WTC11 (cell line): ENCODE results near the gene SETDB1. TPM values are rescaled to one million over a fixed set of nuclear protein-coding genes. Genes with fewer than 3 reads are reported as not detected.

Experiments
- ATAC-seq: fragments of 200-7000 bp; cut with Tn5 transposase; 2 replicates; pipeline ENCODE4 v1.10.0; 2021; ENCODE audit warnings: mild to moderate bottlenecking, moderate library complexity
- CTCF ChIA-PET: fragments of 300-600 bp; sonication (Branson Sonifier 250); formaldehyde crosslinking; loops from one replicate; lab custom pipeline; 2021; ENCODE audit warnings: antibody characterized with exemption; lab: Charles Lee
- POLR2A ChIA-PET: fragments of 350-600 bp; sonication (Branson Sonifier 250); formaldehyde crosslinking; loops from one replicate; lab custom pipeline; 2021; ENCODE audit warnings: antibody characterized with exemption; lab: Charles Lee
- DNase-seq: peaks from one replicate; pipeline ENCODE4 v3.0.0; 2021; ENCODE audit warnings: low spot score
- H3K27ac Mint-ChIP-seq: 2 replicates; pipeline ENCODE4 v1.8.0; 2021; ENCODE audit warnings: mixed read lengths
- H3K27me3 Mint-ChIP-seq: 2 replicates; pipeline ENCODE4 v1.8.0; 2021; ENCODE audit warnings: low read depth, mild to moderate bottlenecking, moderate library complexity, mixed read lengths
- H3K36me3 Mint-ChIP-seq: 2 replicates; pipeline ENCODE4 v1.8.0; 2021; ENCODE audit warnings: mixed read lengths
- H3K4me1 Mint-ChIP-seq: 2 replicates; pipeline ENCODE4 v1.8.0; 2022; ENCODE audit warnings: mixed read lengths
- H3K4me3 Mint-ChIP-seq: 2 replicates; pipeline ENCODE4 v1.8.0; 2021; ENCODE audit warnings: mild to moderate bottlenecking, moderate library complexity, mixed read lengths
- H3K9me3 Mint-ChIP-seq: 2 replicates; pipeline ENCODE4 v1.8.0; 2021; ENCODE audit warnings: mixed read lengths
- ATF1 ChIP-seq: sonication (generic); formaldehyde crosslinking; IDR thresholded peaks from 2 replicates; pipeline ENCODE4 v1.8.1; 2023; ENCODE audit warnings: mild to moderate bottlenecking, moderate library complexity, missing genetic modification reagents
- GABPB1 ChIP-seq: sonication (generic); formaldehyde crosslinking; IDR thresholded peaks from 2 replicates; pipeline ENCODE4 v1.8.1; 2023; ENCODE audit warnings: mild to moderate bottlenecking, missing genetic modification reagents
- GRHL2 ChIP-seq: fragments of 250-450 bp; sonication (Bioruptor Pico); IDR thresholded peaks from 2 replicates; pipeline ENCODE4 v1.8.0; 2022; ENCODE audit warnings: mild to moderate bottlenecking, moderate library complexity; ENCODE audit not compliant: insufficient replicate concordance, severe bottlenecking
- GTF2I ChIP-seq: fragments of 250-450 bp; sonication (Bioruptor Pico); conservative IDR thresholded peaks from 2 replicates; pipeline ENCODE4 v1.4.0; 2021; ENCODE audit warnings: mild to moderate bottlenecking
- HMGA2 ChIP-seq: fragments of 250-450 bp; sonication (Bioruptor Pico); IDR thresholded peaks from 2 replicates; pipeline ENCODE4 v1.4.0; 2021; ENCODE audit warnings: mild to moderate bottlenecking, moderate library complexity
- JUN ChIP-seq: sonication (generic); formaldehyde crosslinking; IDR thresholded peaks from 2 replicates; pipeline ENCODE4 v1.8.0; 2023; ENCODE audit warnings: mild to moderate bottlenecking, missing genetic modification reagents
- MAX ChIP-seq: sonication (generic); formaldehyde crosslinking; IDR thresholded peaks from 2 replicates; pipeline ENCODE4 v1.8.0; 2022; ENCODE audit warnings: mild to moderate bottlenecking, missing genetic modification reagents
- MXD4 ChIP-seq: fragments of 250-450 bp; sonication (Bioruptor Pico); IDR thresholded peaks from 2 replicates; pipeline ENCODE4 v1.8.0; 2021; ENCODE audit warnings: mild to moderate bottlenecking, moderate library complexity, borderline replicate concordance
- NR3C1 ChIP-seq: sonication (generic); formaldehyde crosslinking; conservative IDR thresholded peaks from 2 replicates; pipeline ENCODE4 v1.8.1; 2023; ENCODE audit warnings: low read depth, mild to moderate bottlenecking, missing genetic modification reagents
- OVOL2 ChIP-seq: fragments of 250-450 bp; sonication (Bioruptor Pico); IDR thresholded peaks from 2 replicates; pipeline ENCODE4 v1.9.0; 2021; ENCODE audit warnings: mild to moderate bottlenecking, borderline replicate concordance
- PRRX2 ChIP-seq: fragments of 250-450 bp; sonication (Bioruptor Pico); IDR thresholded peaks from 2 replicates; pipeline ENCODE4 v1.8.0; 2021; ENCODE audit warnings: mild to moderate bottlenecking
- SMAD4 ChIP-seq: sonication (generic); formaldehyde crosslinking; IDR thresholded peaks from 2 replicates; pipeline ENCODE4 v1.8.0; 2022; ENCODE audit warnings: mild to moderate bottlenecking, missing genetic modification reagents
- TEAD1 ChIP-seq: sonication (generic); formaldehyde crosslinking; IDR thresholded peaks from 2 replicates; pipeline ENCODE4 v1.8.0; 2022; ENCODE audit warnings: mild to moderate bottlenecking, missing genetic modification reagents
- TP53 ChIP-seq: sonication (generic); formaldehyde crosslinking; IDR thresholded peaks from 2 replicates; pipeline ENCODE4 v1.8.1; 2023; ENCODE audit warnings: mild to moderate bottlenecking, missing genetic modification reagents
- ZNF263 ChIP-seq: sonication (generic); formaldehyde crosslinking; IDR thresholded peaks from 2 replicates; pipeline ENCODE4 v1.8.1; 2022; ENCODE audit warnings: low read depth, mild to moderate bottlenecking, moderate library complexity, missing genetic modification reagents
- total RNA-seq: library from RNA; stranded (reverse); gene quantifications from 3 replicates; pipeline ENCODE4 v1.2.3, GENCODE V29; 2021
- TF ChIP-seq, protein P1 (sequence below): sonication (generic); formaldehyde crosslinking; IDR thresholded peaks from 2 replicates; pipeline ENCODE4 v1.8.0; 2023; ENCODE audit warnings: missing genetic modification reagents, mild to moderate bottlenecking, borderline replicate concordance
- TF ChIP-seq, protein P2 (sequence below): sonication (generic); formaldehyde crosslinking; IDR thresholded peaks from 2 replicates; pipeline ENCODE4 v1.8.1; 2023; ENCODE audit warnings: mild to moderate bottlenecking, missing genetic modification reagents
- TF ChIP-seq, protein P3 (sequence below): sonication (generic); formaldehyde crosslinking; IDR thresholded peaks from 2 replicates; pipeline ENCODE4 v1.8.1; 2022; ENCODE audit warnings: mild to moderate bottlenecking, missing genetic modification reagents, moderate library complexity, borderline replicate concordance
- TF ChIP-seq, protein P4 (sequence below): sonication (generic); formaldehyde crosslinking; IDR thresholded peaks from 2 replicates; pipeline ENCODE4 v1.8.1; 2023; ENCODE audit warnings: mild to moderate bottlenecking, missing genetic modification reagents, moderate library complexity

SETDB1 gene
- total RNA-seq, 1 experiment from 2014 or later = 53.1 TPM

DNA sequence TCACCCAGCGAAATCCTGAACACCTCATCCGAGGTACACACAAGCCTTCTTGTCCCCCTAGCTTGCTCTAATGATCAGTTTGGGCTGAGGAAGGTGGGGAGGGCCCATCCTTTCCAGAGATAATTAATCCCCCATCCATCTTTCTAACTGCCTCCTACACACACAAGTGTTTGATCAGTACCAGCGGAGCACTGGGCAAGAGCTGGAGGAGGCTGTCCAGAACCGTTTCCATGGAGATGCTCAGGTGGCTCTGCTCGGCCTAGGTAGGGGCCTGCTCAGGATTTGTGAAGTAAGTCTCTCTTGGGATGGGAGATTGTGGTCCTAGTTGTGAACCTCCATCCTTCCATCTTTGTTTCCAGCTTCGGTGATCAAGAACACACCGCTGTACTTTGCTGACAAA lies 61.8 kb downstream of the SETDB1 start (continued):
- TF ChIP-seq, protein P1, sequence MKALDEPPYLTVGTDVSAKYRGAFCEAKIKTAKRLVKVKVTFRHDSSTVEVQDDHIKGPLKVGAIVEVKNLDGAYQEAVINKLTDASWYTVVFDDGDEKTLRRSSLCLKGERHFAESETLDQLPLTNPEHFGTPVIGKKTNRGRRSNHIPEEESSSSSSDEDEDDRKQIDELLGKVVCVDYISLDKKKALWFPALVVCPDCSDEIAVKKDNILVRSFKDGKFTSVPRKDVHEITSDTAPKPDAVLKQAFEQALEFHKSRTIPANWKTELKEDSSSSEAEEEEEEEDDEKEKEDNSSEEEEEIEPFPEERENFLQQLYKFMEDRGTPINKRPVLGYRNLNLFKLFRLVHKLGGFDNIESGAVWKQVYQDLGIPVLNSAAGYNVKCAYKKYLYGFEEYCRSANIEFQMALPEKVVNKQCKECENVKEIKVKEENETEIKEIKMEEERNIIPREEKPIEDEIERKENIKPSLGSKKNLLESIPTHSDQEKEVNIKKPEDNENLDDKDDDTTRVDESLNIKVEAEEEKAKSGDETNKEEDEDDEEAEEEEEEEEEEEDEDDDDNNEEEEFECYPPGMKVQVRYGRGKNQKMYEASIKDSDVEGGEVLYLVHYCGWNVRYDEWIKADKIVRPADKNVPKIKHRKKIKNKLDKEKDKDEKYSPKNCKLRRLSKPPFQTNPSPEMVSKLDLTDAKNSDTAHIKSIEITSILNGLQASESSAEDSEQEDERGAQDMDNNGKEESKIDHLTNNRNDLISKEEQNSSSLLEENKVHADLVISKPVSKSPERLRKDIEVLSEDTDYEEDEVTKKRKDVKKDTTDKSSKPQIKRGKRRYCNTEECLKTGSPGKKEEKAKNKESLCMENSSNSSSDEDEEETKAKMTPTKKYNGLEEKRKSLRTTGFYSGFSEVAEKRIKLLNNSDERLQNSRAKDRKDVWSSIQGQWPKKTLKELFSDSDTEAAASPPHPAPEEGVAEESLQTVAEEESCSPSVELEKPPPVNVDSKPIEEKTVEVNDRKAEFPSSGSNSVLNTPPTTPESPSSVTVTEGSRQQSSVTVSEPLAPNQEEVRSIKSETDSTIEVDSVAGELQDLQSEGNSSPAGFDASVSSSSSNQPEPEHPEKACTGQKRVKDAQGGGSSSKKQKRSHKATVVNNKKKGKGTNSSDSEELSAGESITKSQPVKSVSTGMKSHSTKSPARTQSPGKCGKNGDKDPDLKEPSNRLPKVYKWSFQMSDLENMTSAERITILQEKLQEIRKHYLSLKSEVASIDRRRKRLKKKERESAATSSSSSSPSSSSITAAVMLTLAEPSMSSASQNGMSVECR (CRISPR knock-in tag) = no peak
- TF ChIP-seq, protein P2, sequence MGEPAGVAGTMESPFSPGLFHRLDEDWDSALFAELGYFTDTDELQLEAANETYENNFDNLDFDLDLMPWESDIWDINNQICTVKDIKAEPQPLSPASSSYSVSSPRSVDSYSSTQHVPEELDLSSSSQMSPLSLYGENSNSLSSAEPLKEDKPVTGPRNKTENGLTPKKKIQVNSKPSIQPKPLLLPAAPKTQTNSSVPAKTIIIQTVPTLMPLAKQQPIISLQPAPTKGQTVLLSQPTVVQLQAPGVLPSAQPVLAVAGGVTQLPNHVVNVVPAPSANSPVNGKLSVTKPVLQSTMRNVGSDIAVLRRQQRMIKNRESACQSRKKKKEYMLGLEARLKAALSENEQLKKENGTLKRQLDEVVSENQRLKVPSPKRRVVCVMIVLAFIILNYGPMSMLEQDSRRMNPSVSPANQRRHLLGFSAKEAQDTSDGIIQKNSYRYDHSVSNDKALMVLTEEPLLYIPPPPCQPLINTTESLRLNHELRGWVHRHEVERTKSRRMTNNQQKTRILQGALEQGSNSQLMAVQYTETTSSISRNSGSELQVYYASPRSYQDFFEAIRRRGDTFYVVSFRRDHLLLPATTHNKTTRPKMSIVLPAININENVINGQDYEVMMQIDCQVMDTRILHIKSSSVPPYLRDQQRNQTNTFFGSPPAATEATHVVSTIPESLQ (CRISPR knock-in tag) = no peak
- TF ChIP-seq MXD4 (no peak), TEAD1 (no peak), GRHL2 (CRISPR knock-in tag) (no peak)
- TF ChIP-seq, protein P3, sequence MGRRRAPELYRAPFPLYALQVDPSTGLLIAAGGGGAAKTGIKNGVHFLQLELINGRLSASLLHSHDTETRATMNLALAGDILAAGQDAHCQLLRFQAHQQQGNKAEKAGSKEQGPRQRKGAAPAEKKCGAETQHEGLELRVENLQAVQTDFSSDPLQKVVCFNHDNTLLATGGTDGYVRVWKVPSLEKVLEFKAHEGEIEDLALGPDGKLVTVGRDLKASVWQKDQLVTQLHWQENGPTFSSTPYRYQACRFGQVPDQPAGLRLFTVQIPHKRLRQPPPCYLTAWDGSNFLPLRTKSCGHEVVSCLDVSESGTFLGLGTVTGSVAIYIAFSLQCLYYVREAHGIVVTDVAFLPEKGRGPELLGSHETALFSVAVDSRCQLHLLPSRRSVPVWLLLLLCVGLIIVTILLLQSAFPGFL (CRISPR knock-in tag) = no peak

DNA sequence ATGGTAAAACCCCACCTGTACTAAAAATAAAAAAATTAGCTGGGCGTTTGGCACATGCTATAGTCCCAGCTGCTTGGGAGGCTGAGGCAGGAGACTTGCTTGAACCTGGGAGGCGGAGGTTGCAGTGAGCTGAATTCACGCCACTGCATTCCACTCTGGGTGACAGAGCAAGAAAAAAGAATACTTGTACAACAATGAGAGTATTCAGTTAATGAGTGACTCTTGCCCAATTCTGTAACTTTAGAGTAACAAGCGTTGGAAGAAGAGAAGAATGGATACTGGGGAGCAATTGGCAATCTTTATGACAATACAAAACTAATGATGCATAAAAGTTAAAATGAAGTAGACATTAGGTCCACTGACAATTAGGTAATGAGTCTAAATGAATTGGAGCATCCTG lies 66.5 kb downstream of the SETDB1 start:
- CTCF ChIA-PET = interaction anchor here (5.7 kb wide), 1 partner anchor 9 kb away, joined by 109 read pairs; the partner anchor contains the start of gene ANXA9
- no peak for ATAC-seq
- POLR2A ChIA-PET = interaction anchor here (0.7 to 1.0 kb wide), 2 partner anchors 14 to 64 kb away, joined by 4 to 5 read pairs; partner anchors contain the start of gene MINDY1
- Mint-ChIP-seq H3K4me1 (peaks cover 6% of the 10 kb centered on the region; the same call in 1 of the 2 replicates), H3K4me3 (no peak overlapping the region), H3K36me3 (no peaks in the 10 kb centered on the region), H3K27ac (no peak overlapping the region), H3K9me3 (no peaks in the 10 kb centered on the region), H3K27me3 (no peaks in the 10 kb centered on the region)
- TF ChIP-seq SMAD4 (CRISPR knock-in tag) (no peak), ZNF263 (CRISPR knock-in tag) (no peak), HMGA2 (CRISPR knock-in tag) (no peak), PRRX2 (CRISPR knock-in tag) (no peak), JUN (no peak), TP53 (CRISPR knock-in tag) (no peak), OVOL2 (CRISPR knock-in tag) (no peak), ATF1 (CRISPR knock-in tag) (no peak), GTF2I (CRISPR knock-in tag) (no peak), GABPB1 (no peak), MAX (CRISPR knock-in tag) (no peak), NR3C1 (no peak)
- TF ChIP-seq, protein P3 (CRISPR knock-in tag) = no peak
- TF ChIP-seq, protein P4, sequence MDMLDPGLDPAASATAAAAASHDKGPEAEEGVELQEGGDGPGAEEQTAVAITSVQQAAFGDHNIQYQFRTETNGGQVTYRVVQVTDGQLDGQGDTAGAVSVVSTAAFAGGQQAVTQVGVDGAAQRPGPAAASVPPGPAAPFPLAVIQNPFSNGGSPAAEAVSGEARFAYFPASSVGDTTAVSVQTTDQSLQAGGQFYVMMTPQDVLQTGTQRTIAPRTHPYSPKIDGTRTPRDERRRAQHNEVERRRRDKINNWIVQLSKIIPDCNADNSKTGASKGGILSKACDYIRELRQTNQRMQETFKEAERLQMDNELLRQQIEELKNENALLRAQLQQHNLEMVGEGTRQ (CRISPR knock-in tag) = no peak
- DNase-seq = no peak
